DOHH2 (cell line): ENCODE results near the gene PRKCE.

ENCODE experiments used
- H3F3A ChIP-seq: fragments of 200-600 bp; sonication (generic), shearing (Covaris generic); 2 replicates; pipeline ENCODE4 v1.6.0; 2016; ENCODE audit warnings: antibody characterized with exemption, mild to moderate bottlenecking; ENCODE audit not compliant: control insufficient read depth, insufficient read depth
- H3K27ac ChIP-seq: fragments of 200-600 bp; sonication (generic); 2 replicates; pipeline ENCODE4 v1.5.1; 2014; ENCODE audit warnings: low read depth, mild to moderate bottlenecking, low read length, moderate library complexity
- H3K27me3 ChIP-seq: fragments of 200-600 bp; sonication (generic); 2 replicates; pipeline ENCODE4 v1.6.1; 2014; ENCODE audit warnings: mild to moderate bottlenecking, low read length, mixed read lengths; ENCODE audit not compliant: control insufficient read depth
- H3K36me3 ChIP-seq: fragments of 200-600 bp; sonication (generic); 2 replicates; pipeline ENCODE4 v1.6.1; 2014; ENCODE audit warnings: mild to moderate bottlenecking, low read length, moderate library complexity, mixed read lengths; ENCODE audit not compliant: control insufficient read depth
- H3K4me1 ChIP-seq: fragments of 200-600 bp; sonication (generic); 2 replicates; pipeline ENCODE4 v1.6.1; 2014; ENCODE audit warnings: mild to moderate bottlenecking, low read length, mixed read lengths; ENCODE audit not compliant: control insufficient read depth
- H3K4me2 ChIP-seq: fragments of 200-600 bp; sonication (generic); 2 replicates; pipeline ENCODE4 v1.6.0; 2014; ENCODE audit warnings: mild to moderate bottlenecking, low read length, moderate library complexity
- H3K4me3 ChIP-seq: fragments of 200-600 bp; sonication (generic); 2 replicates; pipeline ENCODE4 v1.5.1; 2014; ENCODE audit warnings: mild to moderate bottlenecking, low read length, mixed read lengths
- H3K79me2 ChIP-seq: fragments of 200-600 bp; sonication (generic); 2 replicates; pipeline ENCODE4 v1.6.1; 2014; ENCODE audit warnings: mild to moderate bottlenecking, low read length, mixed read lengths; ENCODE audit not compliant: control insufficient read depth
- H3K9me2 ChIP-seq: fragments of 200-600 bp; sonication (generic); replicated peaks from 2 replicates; pipeline ENCODE4 v1.6.1; 2014; ENCODE audit warnings: mild to moderate bottlenecking, low read length, mixed read lengths; ENCODE audit not compliant: control insufficient read depth
- H3K9me3 ChIP-seq: fragments of 200-600 bp; sonication (generic); 2 replicates; pipeline ENCODE4 v1.6.1; 2014; ENCODE audit warnings: antibody characterized with exemption, low read length, mixed read lengths; ENCODE audit not compliant: control insufficient read depth, insufficient read depth
- H4K20me1 ChIP-seq: fragments of 200-600 bp; sonication (generic); 2 replicates; pipeline ENCODE4 v1.6.0; 2014; ENCODE audit warnings: low read depth, mild to moderate bottlenecking, antibody characterized with exemption, low read length, moderate library complexity; ENCODE audit not compliant: control insufficient read depth, insufficient read depth
- EZH2phosphoT487 ChIP-seq: fragments of 200-600 bp; sonication (generic); IDR thresholded peaks from 2 replicates; pipeline ENCODE4 v1.6.1; 2017; ENCODE audit warnings: borderline replicate concordance, mild to moderate bottlenecking, antibody characterized with exemption, low read length, moderate library complexity, mixed read lengths
- TF ChIP-seq, protein P1 (sequence below): fragments of 200-600 bp; sonication (generic); IDR thresholded peaks from one replicate; pipeline ENCODE4 v1.5.1; 2014; ENCODE audit warnings: antibody characterized with exemption, mild to moderate bottlenecking, low read depth, low read length; ENCODE audit not compliant: poor library complexity, severe bottlenecking

Gene PRKCE

DNA sequence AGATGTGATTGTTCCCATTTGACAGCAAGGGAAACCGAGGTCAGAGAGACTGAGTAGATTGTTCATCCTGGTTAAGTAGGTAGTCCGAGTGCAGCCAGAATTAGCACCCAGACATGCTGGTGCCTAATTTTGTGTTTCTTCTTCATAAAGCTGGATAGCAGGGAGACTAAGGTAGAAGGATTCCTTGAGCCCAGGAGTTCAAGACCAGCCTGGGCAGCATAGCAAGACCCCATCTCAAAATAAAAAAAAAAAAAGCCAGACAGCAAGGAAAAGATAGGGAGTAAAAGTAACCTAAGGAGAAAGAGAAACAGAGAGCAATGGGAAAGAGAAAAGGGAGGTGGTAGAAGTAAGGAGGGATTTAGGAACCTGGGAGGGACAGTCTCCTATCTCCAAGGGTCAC lies 120.6 kb downstream of the PRKCE start:
- Histone ChIP-seq H3K4me2 (no peak overlapping the region), H4K20me1 (no peaks in the 10 kb centered on the region), H3K9me3 (no peaks in the 10 kb centered on the region), H3K27me3 (no peaks in the 10 kb centered on the region), H3K79me2 (no peaks in the 10 kb centered on the region), H3K4me1 (no peaks in the 10 kb centered on the region), H3K36me3 (no peaks in the 10 kb centered on the region), H3K4me3 (no peak overlapping the region), H3F3A (no peaks in the 10 kb centered on the region), H3K9me2 (no peaks in the 10 kb centered on the region), H3K27ac (no peak overlapping the region)
- no peak for TF ChIP-seq EZH2phosphoT487
- TF ChIP-seq, protein P1, sequence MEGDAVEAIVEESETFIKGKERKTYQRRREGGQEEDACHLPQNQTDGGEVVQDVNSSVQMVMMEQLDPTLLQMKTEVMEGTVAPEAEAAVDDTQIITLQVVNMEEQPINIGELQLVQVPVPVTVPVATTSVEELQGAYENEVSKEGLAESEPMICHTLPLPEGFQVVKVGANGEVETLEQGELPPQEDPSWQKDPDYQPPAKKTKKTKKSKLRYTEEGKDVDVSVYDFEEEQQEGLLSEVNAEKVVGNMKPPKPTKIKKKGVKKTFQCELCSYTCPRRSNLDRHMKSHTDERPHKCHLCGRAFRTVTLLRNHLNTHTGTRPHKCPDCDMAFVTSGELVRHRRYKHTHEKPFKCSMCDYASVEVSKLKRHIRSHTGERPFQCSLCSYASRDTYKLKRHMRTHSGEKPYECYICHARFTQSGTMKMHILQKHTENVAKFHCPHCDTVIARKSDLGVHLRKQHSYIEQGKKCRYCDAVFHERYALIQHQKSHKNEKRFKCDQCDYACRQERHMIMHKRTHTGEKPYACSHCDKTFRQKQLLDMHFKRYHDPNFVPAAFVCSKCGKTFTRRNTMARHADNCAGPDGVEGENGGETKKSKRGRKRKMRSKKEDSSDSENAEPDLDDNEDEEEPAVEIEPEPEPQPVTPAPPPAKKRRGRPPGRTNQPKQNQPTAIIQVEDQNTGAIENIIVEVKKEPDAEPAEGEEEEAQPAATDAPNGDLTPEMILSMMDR = no peak

- Histone ChIP-seq H3K4me1 (peaks cover 8% of the 10 kb centered on the region), H3K4me2 (no peak overlapping the region), H3K27me3 (no peaks in the 10 kb centered on the region), H3K9me2 (no peaks in the 10 kb centered on the region), H3F3A (no peaks in the 10 kb centered on the region), H3K4me3 (no peak overlapping the region), H3K36me3 (no peaks in the 10 kb centered on the region), H3K79me2 (no peaks in the 10 kb centered on the region), H3K9me3 (no peaks in the 10 kb centered on the region), H4K20me1 (no peaks in the 10 kb centered on the region), H3K27ac (no peak overlapping the region)
- no peak for TF ChIP-seq EZH2phosphoT487
- TF ChIP-seq, protein P1 = no peak
Observed at GRCh38 chr2:45773909-45774308, 122.4 kb downstream of the PRKCE start.

- no peaks in the 10 kb centered on the region for H3K9me2 ChIP-seq
- H3K79me2 ChIP-seq = no peaks in the 10 kb centered on the region
- H3F3A ChIP-seq = no peaks in the 10 kb centered on the region
- no peak overlapping the region for H3K4me3 ChIP-seq
- H3K4me2 ChIP-seq = no peak overlapping the region
- H4K20me1 ChIP-seq = no peaks in the 10 kb centered on the region
- no peak overlapping the region for H3K27ac ChIP-seq
- H3K36me3 ChIP-seq = no peaks in the 10 kb centered on the region
- H3K4me1 ChIP-seq = peaks cover 9% of the 10 kb centered on the region
- TF ChIP-seq, protein P1 = no peak
- no peak for TF ChIP-seq EZH2phosphoT487
- H3K27me3 ChIP-seq = no peaks in the 10 kb centered on the region
- no peaks in the 10 kb centered on the region for H3K9me3 ChIP-seq
Observed at GRCh38 chr2:45774688-45775244, 123.3 kb downstream of the PRKCE start.
